DOHH2 (cell line): ENCODE data around the gene C1RL.

ENCODE experiments used
- H3F3A ChIP-seq: fragments of 200-600 bp; sonication (generic), shearing (Covaris generic); 2 replicates; pipeline ENCODE4 v1.6.0; 2016; ENCODE audit warnings: antibody characterized with exemption, mild to moderate bottlenecking; ENCODE audit not compliant: control insufficient read depth, insufficient read depth
- H3K27ac ChIP-seq: fragments of 200-600 bp; sonication (generic); 2 replicates; pipeline ENCODE4 v1.5.1; 2014; ENCODE audit warnings: low read depth, mild to moderate bottlenecking, low read length, moderate library complexity
- H3K27me3 ChIP-seq: fragments of 200-600 bp; sonication (generic); 2 replicates; pipeline ENCODE4 v1.6.1; 2014; ENCODE audit warnings: mild to moderate bottlenecking, low read length, mixed read lengths; ENCODE audit not compliant: control insufficient read depth
- H3K36me3 ChIP-seq: fragments of 200-600 bp; sonication (generic); 2 replicates; pipeline ENCODE4 v1.6.1; 2014; ENCODE audit warnings: mild to moderate bottlenecking, low read length, moderate library complexity, mixed read lengths; ENCODE audit not compliant: control insufficient read depth
- H3K4me1 ChIP-seq: fragments of 200-600 bp; sonication (generic); 2 replicates; pipeline ENCODE4 v1.6.1; 2014; ENCODE audit warnings: mild to moderate bottlenecking, low read length, mixed read lengths; ENCODE audit not compliant: control insufficient read depth
- H3K4me2 ChIP-seq: fragments of 200-600 bp; sonication (generic); 2 replicates; pipeline ENCODE4 v1.6.0; 2014; ENCODE audit warnings: mild to moderate bottlenecking, low read length, moderate library complexity
- H3K4me3 ChIP-seq: fragments of 200-600 bp; sonication (generic); 2 replicates; pipeline ENCODE4 v1.5.1; 2014; ENCODE audit warnings: mild to moderate bottlenecking, low read length, mixed read lengths
- H3K79me2 ChIP-seq: fragments of 200-600 bp; sonication (generic); 2 replicates; pipeline ENCODE4 v1.6.1; 2014; ENCODE audit warnings: mild to moderate bottlenecking, low read length, mixed read lengths; ENCODE audit not compliant: control insufficient read depth
- H3K9me2 ChIP-seq: fragments of 200-600 bp; sonication (generic); replicated peaks from 2 replicates; pipeline ENCODE4 v1.6.1; 2014; ENCODE audit warnings: mild to moderate bottlenecking, low read length, mixed read lengths; ENCODE audit not compliant: control insufficient read depth
- H3K9me3 ChIP-seq: fragments of 200-600 bp; sonication (generic); 2 replicates; pipeline ENCODE4 v1.6.1; 2014; ENCODE audit warnings: antibody characterized with exemption, low read length, mixed read lengths; ENCODE audit not compliant: control insufficient read depth, insufficient read depth
- H4K20me1 ChIP-seq: fragments of 200-600 bp; sonication (generic); 2 replicates; pipeline ENCODE4 v1.6.0; 2014; ENCODE audit warnings: low read depth, mild to moderate bottlenecking, antibody characterized with exemption, low read length, moderate library complexity; ENCODE audit not compliant: control insufficient read depth, insufficient read depth
- CTCF ChIP-seq: fragments of 200-600 bp; sonication (generic); IDR thresholded peaks from one replicate; pipeline ENCODE4 v1.5.1; 2014; ENCODE audit warnings: antibody characterized with exemption, mild to moderate bottlenecking, low read depth, low read length; ENCODE audit not compliant: poor library complexity, severe bottlenecking
- EZH2phosphoT487 ChIP-seq: fragments of 200-600 bp; sonication (generic); IDR thresholded peaks from 2 replicates; pipeline ENCODE4 v1.6.1; 2017; ENCODE audit warnings: borderline replicate concordance, mild to moderate bottlenecking, antibody characterized with exemption, low read length, moderate library complexity, mixed read lengths

C1RL gene

GRCh38 chr12:7155471-7156034, 46.5 kb upstream of the C1RL start:
- Histone ChIP-seq H3K27ac (no peak overlapping the region), H3K4me2 (no peak overlapping the region), H3K9me2 (no peaks in the 10 kb centered on the region), H4K20me1 (no peaks in the 10 kb centered on the region), H3K36me3 (no peaks in the 10 kb centered on the region), H3K4me1 (no peaks in the 10 kb centered on the region), H3K79me2 (no peaks in the 10 kb centered on the region), H3K9me3 (no peaks in the 10 kb centered on the region), H3F3A (no peaks in the 10 kb centered on the region), H3K27me3 (no peaks in the 10 kb centered on the region), H3K4me3 (no peak overlapping the region)
- TF ChIP-seq CTCF = no peak
- no peak for TF ChIP-seq EZH2phosphoT487

- TF ChIP-seq CTCF (no peak), EZH2phosphoT487 (no peak)
- no peak overlapping the region for H3K4me2 ChIP-seq
- no peaks in the 10 kb centered on the region for H3K4me1 ChIP-seq
- no peaks in the 10 kb centered on the region for H3F3A ChIP-seq
- no peak overlapping the region for H3K4me3 ChIP-seq
- H4K20me1 ChIP-seq = no peaks in the 10 kb centered on the region
- H3K9me3 ChIP-seq = no peaks in the 10 kb centered on the region
- no peaks in the 10 kb centered on the region for H3K36me3 ChIP-seq
- H3K79me2 ChIP-seq = no peaks in the 10 kb centered on the region
- H3K27me3 ChIP-seq = no peaks in the 10 kb centered on the region
- no peak overlapping the region for H3K27ac ChIP-seq
- no peaks in the 10 kb centered on the region for H3K9me2 ChIP-seq
Observed at GRCh38 chr12:7154901-7155470, 46.0 kb upstream of the C1RL start.

GRCh38 chr12:7154042-7154441, 45.0 kb upstream of the C1RL start:
- no peaks in the 10 kb centered on the region for H3K9me3 ChIP-seq
- H3K27ac ChIP-seq = no peak overlapping the region
- no peaks in the 10 kb centered on the region for H3K4me1 ChIP-seq
- no peaks in the 10 kb centered on the region for H4K20me1 ChIP-seq
- no peak overlapping the region for H3K4me3 ChIP-seq
- no peaks in the 10 kb centered on the region for H3F3A ChIP-seq
- no peak overlapping the region for H3K4me2 ChIP-seq
- no peaks in the 10 kb centered on the region for H3K79me2 ChIP-seq
- no peaks in the 10 kb centered on the region for H3K36me3 ChIP-seq
- TF ChIP-seq CTCF (no peak), EZH2phosphoT487 (no peak)
- no peaks in the 10 kb centered on the region for H3K27me3 ChIP-seq
- H3K9me2 ChIP-seq = no peaks in the 10 kb centered on the region
